Right lobe of liver (tissue), 4 donors: ENCODE measurements around the gene ARHGEF16.

Source experiments
- POLR2A ChIP-seq: fragments of 450-650 bp; IDR thresholded peaks from one replicate; pipeline ENCODE4 v1.6.1; 2017; ENCODE audit warnings: antibody characterized with exemption, mild to moderate bottlenecking
- TF ChIP-seq, protein P1 (sequence below), 4 donors: fragments of 200-600 bp in 3 of 4; fragments of 450-650 bp in 1 of 4; IDR thresholded peaks; one replicate each; pipeline versions ENCODE4 v1.5.1 to v1.8.0; 2016 to 2022; ENCODE audit warnings: antibody characterized with exemption in 4 of 4, mild to moderate bottlenecking in 2 of 4
- donor health status: DM: no; HTN: no; CAD: no.
- donor health status: DM: no; HTN: no; CAD: no.
- donor health status: DM: no; HTN: yes; CAD: no.

DNA sequence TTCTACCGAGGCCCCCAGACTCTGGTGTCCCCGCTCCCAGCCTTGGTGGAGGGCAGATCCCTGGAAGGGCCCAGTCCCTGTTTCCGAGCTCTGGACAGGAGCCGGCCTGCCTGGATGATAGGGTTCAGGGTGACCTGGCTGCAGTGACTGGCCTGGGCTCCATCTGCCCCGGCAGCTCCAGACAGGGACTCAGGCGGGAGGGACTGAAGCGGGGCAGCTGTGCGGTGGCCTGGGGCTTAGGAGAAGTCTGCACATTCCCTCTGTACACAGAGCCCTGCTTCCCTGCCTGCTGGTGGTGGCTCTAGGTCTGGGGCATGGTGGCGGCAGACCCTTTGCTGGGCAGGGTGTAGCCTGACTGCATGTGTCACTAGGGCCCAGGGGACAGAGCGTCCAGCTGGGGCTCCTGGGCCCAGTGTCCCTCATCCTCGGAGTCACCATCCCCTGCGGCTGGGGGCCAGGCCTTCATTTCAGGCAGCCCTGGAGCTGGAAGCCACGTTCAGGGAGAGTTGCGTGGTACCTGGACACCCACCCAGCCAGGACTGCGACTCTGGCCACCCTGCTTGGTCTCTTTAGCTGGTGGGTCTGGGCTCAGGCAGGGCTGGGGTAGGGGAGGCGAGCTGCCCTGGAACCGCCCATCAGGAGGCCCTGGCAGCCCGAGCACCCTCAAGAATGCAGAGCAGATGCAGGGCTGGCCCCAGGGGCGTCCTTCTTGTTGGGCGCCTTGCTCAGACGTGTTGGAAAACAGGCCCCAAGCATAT is 9.6 kb downstream of the ARHGEF16 start:
- TF ChIP-seq, protein P1, sequence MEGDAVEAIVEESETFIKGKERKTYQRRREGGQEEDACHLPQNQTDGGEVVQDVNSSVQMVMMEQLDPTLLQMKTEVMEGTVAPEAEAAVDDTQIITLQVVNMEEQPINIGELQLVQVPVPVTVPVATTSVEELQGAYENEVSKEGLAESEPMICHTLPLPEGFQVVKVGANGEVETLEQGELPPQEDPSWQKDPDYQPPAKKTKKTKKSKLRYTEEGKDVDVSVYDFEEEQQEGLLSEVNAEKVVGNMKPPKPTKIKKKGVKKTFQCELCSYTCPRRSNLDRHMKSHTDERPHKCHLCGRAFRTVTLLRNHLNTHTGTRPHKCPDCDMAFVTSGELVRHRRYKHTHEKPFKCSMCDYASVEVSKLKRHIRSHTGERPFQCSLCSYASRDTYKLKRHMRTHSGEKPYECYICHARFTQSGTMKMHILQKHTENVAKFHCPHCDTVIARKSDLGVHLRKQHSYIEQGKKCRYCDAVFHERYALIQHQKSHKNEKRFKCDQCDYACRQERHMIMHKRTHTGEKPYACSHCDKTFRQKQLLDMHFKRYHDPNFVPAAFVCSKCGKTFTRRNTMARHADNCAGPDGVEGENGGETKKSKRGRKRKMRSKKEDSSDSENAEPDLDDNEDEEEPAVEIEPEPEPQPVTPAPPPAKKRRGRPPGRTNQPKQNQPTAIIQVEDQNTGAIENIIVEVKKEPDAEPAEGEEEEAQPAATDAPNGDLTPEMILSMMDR (IDR thresholded peaks at IDR 0.05), result no peak
- no peak for TF ChIP-seq POLR2A
